ENCODE measurements around the gene APOL6.
"Not testable (repeated sequence)": the region's sequence is repeated elsewhere in the genome, so short reads cannot be mapped to it uniquely, and the experiment has no call there.

The APOL6 gene

DNA sequence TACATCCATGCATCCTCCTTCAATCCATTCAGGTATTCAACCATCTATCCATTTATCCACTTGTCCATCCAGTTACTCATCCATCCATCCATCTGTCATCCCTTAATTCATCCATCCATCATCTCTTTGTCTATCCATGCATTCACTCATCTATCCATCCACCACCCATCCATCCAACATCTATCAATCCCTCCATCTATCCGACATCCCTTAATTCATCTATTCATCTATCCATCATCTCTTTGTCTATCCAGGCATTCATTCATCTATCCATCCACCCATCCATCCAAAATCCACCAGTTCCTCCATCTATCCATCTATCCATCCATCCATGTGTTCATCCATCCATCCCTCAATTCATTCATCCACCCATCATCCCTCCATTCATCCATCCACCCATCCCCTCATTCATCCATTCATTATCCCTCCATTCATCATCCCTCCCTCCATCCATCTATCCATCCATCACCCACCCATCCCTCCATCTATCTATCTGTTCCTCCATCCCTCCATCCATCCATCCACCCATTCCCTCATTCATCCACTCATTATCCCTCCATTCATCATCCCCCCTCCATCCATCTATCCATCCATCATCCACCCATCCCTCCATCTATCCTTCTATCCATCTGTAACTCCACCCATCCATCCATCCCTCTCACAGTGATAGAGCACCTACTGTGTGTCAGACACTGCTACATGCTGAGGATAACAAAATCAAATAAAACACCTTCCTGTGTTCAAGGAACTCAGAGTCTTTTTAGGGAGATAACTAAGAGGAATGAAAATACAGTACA lies 29.6 kb upstream of the APOL6 start:
- no peak for DNase-seq

DNA sequence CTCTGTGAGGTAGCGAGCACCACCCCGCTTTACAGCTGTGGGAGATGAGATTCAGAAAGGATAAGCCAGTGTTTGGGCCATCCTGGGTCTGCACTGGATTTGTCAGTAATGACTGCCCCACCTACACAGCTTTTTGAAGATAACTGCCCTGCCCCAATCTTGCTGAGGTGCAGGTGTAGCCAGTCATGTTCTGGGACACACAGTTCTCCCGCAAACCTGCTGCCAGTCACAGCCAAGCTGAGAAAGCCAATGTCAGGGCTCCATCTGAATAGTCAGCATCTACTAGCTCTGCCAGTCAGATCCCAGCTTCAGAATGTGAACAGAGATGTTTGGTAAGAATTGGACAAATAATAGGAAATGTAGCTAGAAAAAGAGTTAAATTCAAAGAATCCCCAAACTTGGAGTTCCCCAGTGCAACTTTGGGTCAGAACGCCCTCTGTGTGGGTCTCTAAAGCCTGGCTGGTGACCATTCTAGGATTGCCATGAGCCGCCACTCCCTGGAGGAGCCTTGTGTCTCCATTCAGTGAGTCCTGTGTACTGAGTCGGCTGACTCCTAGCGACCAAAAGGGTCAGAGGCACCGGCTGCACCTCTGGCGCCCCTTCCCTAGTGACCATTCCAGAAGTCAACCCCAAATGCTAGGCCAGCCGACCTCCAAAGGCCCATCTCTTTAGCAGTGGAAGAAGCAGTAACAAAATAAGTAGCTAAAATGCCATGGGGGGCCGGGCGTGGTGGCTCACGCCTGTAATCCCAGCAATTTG lies 28.7 kb upstream of the APOL6 start:
- no peak for DNase-seq

DNA sequence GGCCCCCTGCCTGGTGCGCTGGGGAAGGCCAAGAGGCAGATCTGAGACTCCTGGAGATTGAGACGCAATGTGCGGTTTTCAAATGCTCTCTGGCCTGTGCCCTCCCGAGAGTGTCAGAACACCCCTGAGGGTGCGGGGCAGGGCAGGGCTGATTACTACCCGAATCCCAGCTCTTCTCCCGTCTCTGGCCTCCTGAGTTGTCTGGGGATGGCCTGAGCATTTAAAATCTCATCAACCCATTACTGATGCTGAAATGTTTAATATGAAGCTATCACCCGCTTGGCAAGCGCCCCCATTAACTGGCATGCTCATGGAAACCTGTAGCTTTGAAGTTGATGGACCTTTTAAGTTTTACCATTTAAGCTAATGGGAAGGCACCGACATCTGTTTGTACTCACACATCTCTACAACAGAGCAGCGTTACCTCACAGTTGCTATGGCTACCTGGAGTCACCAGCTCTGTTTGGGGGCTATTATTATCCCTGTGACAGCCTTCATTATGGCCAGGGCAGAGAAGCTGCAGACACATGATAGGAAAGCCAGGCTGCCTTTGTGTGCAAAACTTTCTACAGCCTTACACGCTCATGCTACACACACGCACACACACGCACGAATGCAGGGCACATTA lies 27.5 kb upstream of the APOL6 start:
- peak; percentile 43 for DNase-seq

DNA sequence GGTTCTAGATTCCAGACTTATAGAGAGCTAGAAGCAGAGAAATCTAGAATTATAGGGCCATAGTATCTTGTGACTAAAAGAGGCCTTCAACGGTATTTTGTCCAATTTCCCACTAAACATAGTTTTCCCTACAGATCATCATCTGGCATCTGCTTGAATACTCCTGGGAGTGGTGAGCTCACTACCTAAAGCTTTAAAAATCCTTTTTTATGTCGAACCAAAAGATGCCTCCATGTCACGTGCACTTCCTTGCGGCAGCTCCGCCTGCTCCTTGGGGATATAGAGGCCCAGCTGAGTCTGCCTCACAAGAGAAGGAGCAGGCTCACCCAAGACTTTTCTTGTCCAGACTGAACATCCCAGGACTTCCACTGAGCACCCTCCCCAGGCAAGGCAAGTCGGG lies 26.8 kb upstream of the APOL6 start:
- DNase-seq = no peak

DNA sequence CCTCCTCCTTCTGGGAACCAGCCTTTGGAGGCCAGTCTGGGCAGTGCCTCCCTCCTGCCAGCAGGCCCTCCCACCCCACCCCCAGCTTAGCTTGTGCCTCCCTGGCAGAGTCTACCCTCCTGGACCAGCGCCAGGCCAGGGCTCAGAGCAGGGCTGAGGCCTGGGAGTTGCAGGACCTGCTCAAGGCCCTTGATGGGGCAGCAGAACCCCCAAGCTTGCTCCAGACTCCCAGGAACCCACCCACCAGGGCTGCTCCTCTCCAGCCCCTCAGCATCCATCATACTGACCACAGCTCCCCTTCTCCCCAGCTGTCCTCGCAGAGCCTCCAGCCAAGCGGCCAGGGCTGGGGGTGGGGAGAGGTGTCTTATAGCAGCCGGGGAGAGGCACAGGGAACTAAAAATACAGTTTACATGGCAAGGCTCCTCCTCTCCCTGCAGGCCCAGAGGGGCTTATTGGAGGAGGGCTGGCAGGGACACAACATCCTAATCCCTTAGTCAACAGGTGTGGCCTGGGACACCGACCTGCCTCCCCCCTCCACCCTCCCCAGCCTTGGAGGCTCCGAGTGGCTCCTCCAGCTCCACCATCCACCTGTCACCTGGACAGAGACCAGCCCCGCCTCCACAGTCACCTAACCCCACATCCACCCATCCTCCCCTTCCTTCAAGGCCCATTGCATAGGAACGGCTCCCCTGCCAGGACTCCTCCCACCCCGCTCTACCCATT lies 25.9 kb upstream of the APOL6 start:
- peak; percentile 78 for DNase-seq

GRCh38 chr22:35623885-35624284 lies 24.4 kb upstream of the APOL6 start:
- DNase-seq = not testable (repeated sequence)

DNA sequence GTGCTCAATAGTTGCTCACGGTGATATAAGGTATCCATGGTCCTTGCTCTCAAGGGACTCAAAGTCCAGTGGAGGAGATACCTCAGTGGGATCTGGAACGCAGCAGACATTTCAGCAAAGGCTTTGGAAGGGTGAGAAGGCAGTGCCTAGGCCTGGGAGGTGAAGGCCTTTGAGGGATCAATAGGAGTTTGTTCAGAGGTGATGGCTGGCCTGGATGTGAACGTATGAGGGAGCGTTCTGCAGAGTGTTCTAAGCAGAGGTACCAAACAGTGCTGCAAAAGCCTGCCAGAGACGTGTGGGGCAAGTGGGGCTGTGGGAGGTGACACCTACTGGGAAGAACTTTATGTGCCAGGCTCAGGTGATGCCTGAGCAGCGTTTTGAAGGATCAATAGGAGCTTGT lies 23.7 kb upstream of the APOL6 start:
- DNase-seq = no peak

DNA sequence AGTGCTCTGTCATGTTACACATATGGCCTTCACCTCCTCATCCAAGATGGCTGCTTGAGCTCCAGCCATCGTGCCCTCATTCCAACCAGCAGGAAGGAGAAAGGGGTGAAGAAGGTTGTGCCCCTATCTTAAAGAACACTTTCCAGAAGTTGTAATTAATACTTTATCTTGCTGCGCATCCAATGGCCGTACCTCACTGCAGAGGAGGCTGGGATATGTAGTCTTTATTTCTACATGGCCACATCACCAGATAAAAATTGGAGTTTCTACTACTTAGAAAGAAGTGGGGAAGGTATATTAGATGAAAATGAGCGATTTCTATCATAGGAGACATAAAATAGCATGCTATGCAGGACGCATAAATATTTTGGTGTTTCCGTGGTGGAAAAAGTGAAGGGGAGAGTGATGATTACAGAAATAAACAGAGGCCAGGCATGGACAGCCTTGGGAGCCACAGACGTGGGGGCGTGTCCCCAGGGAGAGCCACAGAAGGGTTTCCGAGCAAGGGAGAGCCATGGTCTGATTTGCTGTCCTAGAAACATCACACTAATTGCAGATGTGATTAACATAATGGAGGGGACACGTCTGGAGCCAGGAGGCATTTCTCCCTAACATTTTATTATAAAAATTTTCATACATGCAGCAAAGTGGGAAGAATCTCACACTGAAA lies 22.3 kb upstream of the APOL6 start:
- DNase-seq = no peak

DNA sequence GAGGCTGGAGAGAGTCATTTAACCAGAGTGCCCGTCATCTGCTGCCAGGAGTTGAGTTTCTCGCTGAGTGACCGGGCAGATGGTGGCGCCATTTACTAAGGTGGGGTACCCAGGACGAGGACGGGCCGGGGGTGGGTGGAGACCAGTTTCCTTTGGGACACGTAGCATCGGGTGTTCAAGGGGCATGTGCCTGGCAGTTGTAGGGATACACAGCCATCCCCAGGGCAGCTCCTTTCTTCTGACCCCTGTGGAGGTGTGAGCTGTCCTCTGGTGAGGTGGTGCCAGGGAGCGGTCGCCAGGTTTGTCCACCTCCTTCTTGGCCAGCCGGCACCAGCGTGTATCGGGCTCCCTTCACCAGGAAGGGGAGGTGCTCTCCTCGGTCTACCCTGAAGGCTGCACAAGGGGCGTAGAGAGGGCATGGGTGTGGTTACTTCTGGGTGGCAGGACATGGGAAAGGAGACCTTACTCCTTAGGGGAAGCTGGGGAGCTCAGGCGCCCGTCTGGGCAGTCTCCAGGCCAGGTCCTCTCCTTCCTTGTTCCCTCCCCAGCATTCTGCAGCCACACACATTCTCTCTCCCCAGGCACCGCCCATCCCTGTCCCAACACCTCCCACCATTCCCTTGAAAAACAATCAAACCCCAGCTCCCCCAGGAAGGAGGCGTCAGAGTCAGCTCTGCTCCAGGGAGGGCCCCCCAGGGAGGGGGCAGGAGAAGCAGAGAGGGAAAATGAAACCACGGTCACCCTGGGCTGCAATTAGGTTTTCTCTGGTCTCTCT lies 20.8 kb upstream of the APOL6 start:
- DNase-seq = peak; percentile 71

DNA sequence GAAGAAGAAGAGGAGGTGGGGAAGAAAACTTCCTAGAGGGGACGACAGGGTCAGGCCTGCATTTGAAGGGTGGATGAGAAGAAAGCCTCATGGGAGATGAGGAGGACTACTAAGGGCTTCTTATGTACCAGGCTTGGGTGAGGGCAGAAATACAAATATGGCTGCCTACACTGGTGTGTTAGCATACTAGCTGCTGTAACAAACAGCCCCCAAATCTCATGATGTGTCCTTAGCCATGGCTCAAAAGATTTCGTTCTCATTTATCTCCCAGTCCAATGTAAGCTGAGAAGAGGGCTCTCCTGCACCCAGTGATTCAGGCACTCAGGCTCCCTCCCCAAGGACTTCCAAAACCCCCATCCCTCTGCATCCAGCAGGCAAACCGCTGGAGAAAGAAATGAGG lies 19.5 kb upstream of the APOL6 start:
- no peak for DNase-seq

GRCh38 chr22:35629406-35630216 lies 18.6 kb upstream of the APOL6 start:
- DNase-seq = no peak

- no peak for DNase-seq
Observed at GRCh38 chr22:35630387-35630793, 17.9 kb upstream of the APOL6 start.

GRCh38 chr22:35630891-35631290 lies 17.4 kb upstream of the APOL6 start:
- DNase-seq = no peak

DNA sequence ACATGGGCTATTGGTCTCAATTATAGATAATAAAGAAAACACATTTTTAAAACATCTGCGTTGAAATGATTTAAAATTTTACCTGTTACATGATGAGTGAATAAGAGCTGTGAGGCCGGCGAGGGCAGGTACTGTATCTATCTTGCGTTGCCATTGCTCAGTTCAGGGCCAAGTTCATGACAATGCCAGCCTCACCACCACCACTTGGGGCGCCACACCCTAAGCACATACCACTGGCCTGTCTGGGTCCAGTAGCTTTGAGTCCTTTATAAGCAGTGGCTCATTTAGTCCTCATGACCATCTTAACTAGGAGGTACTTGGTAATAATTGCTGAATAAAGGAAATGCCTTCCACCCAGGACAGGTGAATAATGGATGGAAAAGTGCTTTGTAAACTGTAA lies 16.6 kb upstream of the APOL6 start:
- peak; percentile 28 for DNase-seq

- DNase-seq = no peak
Observed at GRCh38 chr22:35632935-35633334, 15.3 kb upstream of the APOL6 start.

GRCh38 chr22:35633520-35633919 lies 14.7 kb upstream of the APOL6 start:
- no peak for DNase-seq

DNA sequence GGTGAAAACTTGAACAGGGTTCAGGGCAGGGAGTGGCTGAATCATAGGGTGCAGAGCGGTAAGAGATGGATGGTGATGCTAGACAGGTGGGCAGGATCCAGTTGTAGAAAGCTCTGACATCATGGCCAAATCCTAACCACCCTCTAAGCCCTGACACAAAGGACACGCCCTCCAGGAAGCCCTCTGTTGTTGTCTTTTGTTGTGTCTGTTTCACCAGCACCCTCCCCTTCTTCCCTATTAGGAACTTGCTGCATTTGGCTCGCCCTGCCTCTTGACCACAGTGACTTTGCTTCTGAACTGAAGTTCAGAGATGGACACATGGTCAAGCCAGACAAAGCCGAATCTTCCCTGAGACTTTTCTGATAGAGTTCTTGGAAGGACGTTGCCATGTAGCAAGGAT lies 14.2 kb upstream of the APOL6 start:
- DNase-seq = no peak

GRCh38 chr22:35634943-35635540 lies 13.2 kb upstream of the APOL6 start:
- no peak for DNase-seq

DNA sequence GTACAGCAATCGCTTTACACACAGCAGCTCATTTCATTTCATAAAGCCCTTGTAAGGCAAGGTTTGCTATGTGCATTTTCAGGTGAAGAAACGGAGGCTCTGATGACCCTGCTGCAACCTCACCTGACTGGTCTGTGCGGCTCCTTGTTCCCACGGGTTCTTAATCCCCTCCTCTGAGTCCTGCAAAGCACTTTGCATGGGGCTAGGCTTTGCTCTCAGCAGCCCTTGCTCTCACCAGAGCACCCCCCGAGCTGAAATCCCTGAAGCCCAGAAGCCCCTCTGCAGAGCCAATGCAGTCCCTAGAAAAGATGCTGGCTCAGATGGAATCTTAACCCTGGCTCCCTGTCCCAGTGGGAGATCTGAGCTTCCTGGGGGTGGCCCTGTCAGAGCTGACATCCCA lies 11.0 kb upstream of the APOL6 start:
- DNase-seq = no peak

DNA sequence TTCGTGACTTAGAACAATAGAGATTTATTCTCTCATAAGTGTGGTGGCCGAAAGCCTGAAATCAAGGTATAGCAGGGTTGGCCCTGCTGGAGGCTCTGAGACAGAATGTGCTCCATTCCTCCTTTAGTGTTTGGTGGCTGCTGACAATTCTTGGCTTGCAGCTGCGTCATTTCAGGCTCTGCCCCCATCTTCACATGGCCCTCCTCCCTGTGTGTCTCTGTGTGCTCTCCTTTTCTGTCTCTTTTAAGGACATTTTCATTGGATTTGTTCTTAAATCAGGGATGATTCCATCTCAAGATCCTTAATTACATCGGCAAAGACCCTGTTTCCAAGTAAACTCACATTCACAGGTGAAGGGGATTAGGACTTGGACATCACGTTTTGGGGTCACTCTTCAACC lies 10.2 kb upstream of the APOL6 start:
- no peak for DNase-seq

GRCh38 chr22:35638410-35638809 lies 9.8 kb upstream of the APOL6 start:
- DNase-seq = no peak
